CD8-positive, alpha-beta memory T cell (primary cell): Measurements from ENCODE around the gene ZSCAN25. TPM values are rescaled to one million over a fixed set of nuclear protein-coding genes. Genes with fewer than 3 reads are reported as not detected.

Experiments
- CTCF ChIA-PET: fragments of 350-600 bp; sonication (Branson Sonifier 250); formaldehyde crosslinking; loops from one replicate; lab custom pipeline; 2021; ENCODE audit warnings: antibody characterized with exemption; lab: Charles Lee
- POLR2A ChIA-PET: fragments of 350-600 bp; sonication (Branson Sonifier 250); formaldehyde crosslinking; loops from one replicate; lab custom pipeline; 2021; ENCODE audit warnings: antibody characterized with exemption; lab: Charles Lee
- DNase-seq, 5 donors: peaks; one replicate each; pipeline versions ENCODE4 v3.0.0 to v3.0.0-alpha.2; 2020 to 2022; ENCODE audit warnings: mixed read lengths in 1 of 5
- H3K27ac ChIP-seq: one replicate; pipeline ENCODE4 v1.7.0; 2013; ENCODE audit warnings: low read depth, mild to moderate bottlenecking, low read length, moderate library complexity
- H3K27me3 ChIP-seq: 2 replicates; pipeline ENCODE4 v1.7.0; 2013; ENCODE audit warnings: low read length, mild to moderate bottlenecking; ENCODE audit not compliant: insufficient read depth, poor library complexity, severe bottlenecking
- H3K36me3 ChIP-seq: 2 replicates; pipeline ENCODE4 v1.7.0; 2013; ENCODE audit warnings: mild to moderate bottlenecking, low read length, moderate library complexity; ENCODE audit not compliant: insufficient read depth
- H3K4me1 ChIP-seq: 2 replicates; pipeline ENCODE4 v1.7.0; 2013; ENCODE audit warnings: mild to moderate bottlenecking, low read length, moderate library complexity; ENCODE audit not compliant: insufficient read depth
- H3K4me3 ChIP-seq: 2 replicates; pipeline ENCODE4 v1.7.0; 2013; ENCODE audit warnings: mild to moderate bottlenecking, low read length
- H3K9me3 ChIP-seq: 2 replicates; pipeline ENCODE4 v1.7.0; 2013; ENCODE audit warnings: mild to moderate bottlenecking, low read length
- H3K27ac Mint-ChIP-seq, 8 donors: one replicate each; pipeline ENCODE4 v1.8.0; 2020 to 2021; ENCODE audit warnings: mixed read lengths in 8 of 8, mild to moderate bottlenecking in 6 of 8, inconsistent platforms in 3 of 8, moderate library complexity in 3 of 8
- H3K27me3 Mint-ChIP-seq, 2 donors: one replicate each; pipeline ENCODE4 v1.8.0; 2020 to 2021; ENCODE audit warnings: mixed read lengths in 2 of 2, mild to moderate bottlenecking in 1 of 2, moderate library complexity in 1 of 2
- H3K36me3 Mint-ChIP-seq, 3 donors: one replicate each; pipeline ENCODE4 v1.8.0; 2020 to 2021; ENCODE audit warnings: mixed read lengths in 3 of 3, inconsistent platforms in 1 of 3, mild to moderate bottlenecking in 1 of 3
- H3K4me1 Mint-ChIP-seq, 3 donors: one replicate each; pipeline ENCODE4 v1.8.0; 2020 to 2021; ENCODE audit warnings: mixed read lengths in 3 of 3, inconsistent platforms in 1 of 3, mild to moderate bottlenecking in 1 of 3
- H3K4me3 Mint-ChIP-seq, 7 donors: one replicate each; pipeline ENCODE4 v1.8.0; 2020 to 2021; ENCODE audit warnings: mixed read lengths in 7 of 7, mild to moderate bottlenecking in 6 of 7, moderate library complexity in 4 of 7, inconsistent platforms in 2 of 7
- H3K9me3 Mint-ChIP-seq, 5 donors: one replicate each; pipeline ENCODE4 v1.8.0; 2020 to 2022; ENCODE audit warnings: mixed read lengths in 5 of 5, mild to moderate bottlenecking in 3 of 5, moderate library complexity in 2 of 5, inconsistent platforms in 1 of 5
- polyA plus RNA-seq: library from polyadenylated mRNA; unstranded; fragments of 300-500 nt; fragmentation: Illumina TruSeq; gene quantifications from one replicate; pipeline ENCODE4 v1.2.3, GENCODE V29; 2021
- total RNA-seq, 2 experiments: library from RNA; stranded (reverse); gene quantifications; one replicate each; pipeline ENCODE4 v1.2.3, GENCODE V29; 2021

ZSCAN25 gene
- total and polyA plus RNA-seq, 3 experiments from 2014 or later: 13.0 to 27.8 (median 26.6) TPM

DNA sequence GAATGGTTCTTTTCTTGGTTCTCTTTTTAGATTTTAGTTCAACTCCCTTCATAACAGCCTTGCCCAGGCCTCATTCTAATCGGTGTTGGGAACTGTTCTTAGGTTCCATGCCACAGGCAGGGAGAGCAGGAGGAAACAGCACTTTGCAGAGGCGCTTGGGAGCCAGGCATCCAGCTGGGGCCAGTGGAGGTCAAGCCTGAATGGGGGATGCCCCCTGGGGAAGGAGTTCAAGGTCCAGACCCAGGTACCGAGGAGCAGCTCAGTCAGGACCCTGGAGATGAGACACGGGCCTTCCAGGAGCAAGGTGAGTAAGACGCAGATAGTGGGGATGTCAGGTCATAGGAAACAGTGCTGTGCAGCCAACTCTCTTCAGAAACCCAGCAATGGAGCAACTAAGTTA, 4.5 kb downstream of the ZSCAN25 start:
- Histone ChIP-seq H3K9me3 (no peaks in the 10 kb centered on the region), H3K4me1 (peaks cover 57% of the 10 kb centered on the region), H3K27me3 (no peaks in the 10 kb centered on the region), H3K4me3 (no peak overlapping the region), H3K27ac (no peak overlapping the region), H3K36me3 (peaks cover 53% of the 10 kb centered on the region)
- ChIA-PET CTCF (interaction anchor here (1.2 kb wide), 1 partner anchor 63 kb away, joined by 3 read pairs; the partner anchor contains the start of gene ZNF655), POLR2A (no interaction called here)
- H3K9me3 Mint-ChIP-seq: no peaks in the 10 kb centered on the region
- H3K4me1 Mint-ChIP-seq: peaks cover 64 to 78% (median 70%) of the 10 kb centered on the region in 3 donors
- peaks cover 0 to 5% of the 10 kb centered on the region in 2 donors for H3K27me3 Mint-ChIP-seq
- DNase-seq: no peak
- no peak overlapping the region for H3K4me3 Mint-ChIP-seq
- peak overlapping the region; percentile 7 to 94 (median 48) for H3K27ac Mint-ChIP-seq
- peaks cover 0 to 85% (median 20%) of the 10 kb centered on the region in 3 donors for H3K36me3 Mint-ChIP-seq

DNA sequence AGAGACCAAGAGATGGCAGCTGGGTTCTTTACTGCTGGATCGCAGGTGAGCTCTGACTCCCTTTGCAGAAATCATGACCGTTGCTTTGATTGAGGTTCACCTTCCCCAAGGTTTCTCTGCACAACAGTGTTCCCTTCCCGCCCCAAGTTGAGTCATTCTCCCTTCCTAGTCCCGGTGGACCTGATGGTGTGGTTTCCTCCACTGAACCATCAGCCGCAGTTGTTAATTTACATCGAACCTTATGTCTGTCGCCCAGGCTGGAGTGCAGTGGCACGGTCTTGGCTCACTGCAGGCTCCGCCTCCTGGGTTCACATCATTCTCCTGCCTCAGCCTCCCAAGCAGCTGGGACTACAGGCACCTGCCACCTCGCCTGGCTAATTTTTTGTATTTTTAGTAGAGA, 5.8 kb downstream of the ZSCAN25 start:
- Mint-ChIP-seq H3K36me3 (peaks cover 0 to 88% (median 22%) of the 10 kb centered on the region in 3 donors), H3K4me3 (peak overlapping the region in 2 of 7 donors; percentile 41 to 73), H3K4me1 (peaks cover 54 to 74% (median 62%) of the 10 kb centered on the region in 3 donors), H3K9me3 (no peaks in the 10 kb centered on the region), H3K27ac (peak overlapping the region in 7 of 8 donors; percentile 52 to 99 (median 94)), H3K27me3 (peaks cover 0 to 4% of the 10 kb centered on the region in 2 donors)
- no peaks in the 10 kb centered on the region for H3K9me3 ChIP-seq
- ChIA-PET POLR2A (no interaction called here), CTCF (interaction anchor here (1.0 kb wide), 1 partner anchor 63 kb away, joined by 3 read pairs; no protein-coding TSS in a partner anchor)
- no peaks in the 10 kb centered on the region for H3K27me3 ChIP-seq
- H3K4me3 ChIP-seq: no peak overlapping the region
- no peak for DNase-seq
- no peak overlapping the region for H3K27ac ChIP-seq
- peaks cover 50% of the 10 kb centered on the region for H3K4me1 ChIP-seq
- H3K36me3 ChIP-seq: peaks cover 63% of the 10 kb centered on the region

DNA sequence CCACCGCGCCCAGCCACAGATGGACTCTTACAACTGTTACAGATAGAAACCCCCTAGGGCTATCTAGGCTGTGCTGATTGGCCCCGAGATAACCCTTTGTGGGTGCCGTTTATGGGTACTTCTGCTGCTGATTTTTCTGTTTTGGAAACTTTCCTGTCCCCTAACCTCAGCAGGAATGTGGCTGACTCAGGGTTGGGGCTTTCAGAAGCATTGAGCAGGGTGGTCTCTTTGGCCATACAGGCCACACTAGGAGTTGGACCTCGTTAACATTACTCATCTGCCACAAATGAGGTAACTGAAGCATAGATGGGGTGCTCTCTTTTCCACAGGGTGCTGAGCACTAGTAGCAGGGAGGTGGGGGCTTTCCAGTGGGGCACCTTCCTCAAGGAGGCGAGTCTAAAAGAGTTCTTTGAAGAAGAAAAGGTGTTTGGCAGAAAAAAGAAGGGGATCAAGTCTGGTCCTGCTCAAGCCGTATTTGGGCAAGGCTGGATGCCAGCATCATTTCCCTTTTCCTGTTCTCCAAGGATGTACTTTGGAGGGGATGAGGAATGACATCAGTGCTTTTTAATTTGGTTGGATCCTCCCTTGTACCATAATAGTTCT, 6.4 kb downstream of the ZSCAN25 start:
- Mint-ChIP-seq H3K27me3 (peaks cover 0 to 4% of the 10 kb centered on the region in 2 donors), H3K4me1 (peaks cover 48 to 68% (median 56%) of the 10 kb centered on the region in 3 donors), H3K36me3 (peaks cover 0 to 91% (median 21%) of the 10 kb centered on the region in 3 donors), H3K27ac (peak overlapping the region; percentile 91 to 99 (median 98)), H3K4me3 (peak overlapping the region; percentile 84 to 92 (median 90)), H3K9me3 (no peaks in the 10 kb centered on the region)
- Histone ChIP-seq H3K9me3 (no peaks in the 10 kb centered on the region), H3K27ac (no peak overlapping the region), H3K36me3 (peaks cover 60% of the 10 kb centered on the region), H3K27me3 (no peaks in the 10 kb centered on the region), H3K4me3 (peak overlapping the region; percentile 46), H3K4me1 (peaks cover 44% of the 10 kb centered on the region)
- POLR2A ChIA-PET: interaction anchor here (0.7 to 1.2 kb wide), 2 partner anchors 93 to 214 kb away, joined by 3 read pairs; partner anchors contain the start of genes BUD31 and PDAP1
- no peak for DNase-seq
- CTCF ChIA-PET: interaction anchor here (1.4 kb wide), 1 partner anchor 43 kb away, joined by 3 read pairs; no protein-coding TSS in a partner anchor

DNA sequence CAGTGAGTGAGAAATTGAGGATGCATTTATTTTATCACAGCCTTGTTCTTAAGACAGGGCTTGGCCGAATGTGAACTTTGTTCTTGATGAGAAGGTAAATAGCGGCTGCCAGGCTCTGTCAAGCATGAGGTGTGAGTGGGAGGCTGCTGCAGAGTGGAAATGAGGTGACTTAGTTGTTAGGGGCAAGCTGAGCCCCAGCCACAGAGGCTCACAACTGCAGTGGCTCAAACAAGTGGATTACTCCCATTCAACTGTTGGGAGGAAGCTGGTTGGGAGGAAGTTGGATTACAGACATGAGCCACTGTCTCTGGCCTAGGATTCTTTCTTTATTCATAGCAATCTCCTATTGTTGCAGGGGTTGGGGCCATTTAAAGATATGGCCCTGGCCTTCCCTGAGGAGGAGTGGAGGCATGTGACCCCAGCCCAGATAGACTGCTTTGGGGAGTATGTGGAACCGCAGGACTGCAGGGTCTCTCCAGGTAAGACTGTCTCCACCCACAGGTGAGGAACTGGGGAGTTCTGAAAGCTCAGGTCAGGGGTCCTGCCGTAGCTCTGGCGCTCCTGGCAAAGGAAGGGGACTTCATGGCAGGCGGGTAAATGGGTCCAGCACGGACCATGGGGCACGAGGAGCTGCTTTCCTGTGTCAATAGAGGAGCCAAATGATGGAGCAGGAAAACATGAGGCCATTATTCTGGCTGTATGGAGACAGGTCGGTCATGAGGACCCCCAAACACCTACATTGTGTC, 7.1 kb downstream of the ZSCAN25 start:
- Histone ChIP-seq H3K27me3 (no peaks in the 10 kb centered on the region), H3K9me3 (no peaks in the 10 kb centered on the region), H3K4me1 (peaks cover 38% of the 10 kb centered on the region), H3K36me3 (peaks cover 59% of the 10 kb centered on the region), H3K4me3 (peak overlapping the region; percentile 46), H3K27ac (peak overlapping the region; percentile 32)
- Mint-ChIP-seq H3K27me3 (peaks cover 0 to 4% of the 10 kb centered on the region in 2 donors), H3K4me3 (peak overlapping the region; percentile 84 to 92 (median 90)), H3K9me3 (no peaks in the 10 kb centered on the region), H3K36me3 (peaks cover 0 to 91% (median 28%) of the 10 kb centered on the region in 3 donors), H3K4me1 (peaks cover 44 to 61% (median 50%) of the 10 kb centered on the region in 3 donors), H3K27ac (peak overlapping the region; percentile 91 to 99 (median 98))
- POLR2A ChIA-PET: interaction anchor here (0.6 to 1.4 kb wide), 9 partner anchors 43 to 524 kb away, joined by 3 to 13 read pairs (median 4); partner anchors contain the start of genes ARPC1A, BUD31, PDAP1 and ZKSCAN5
- CTCF ChIA-PET: interaction anchor here (0.8 to 1.4 kb wide), 5 partner anchors 9 to 66 kb away, joined by 3 to 4 read pairs (median 3); partner anchors contain the start of gene ZNF655
- DNase-seq: peak in 2 of 5 donors; percentile 32 to 58

DNA sequence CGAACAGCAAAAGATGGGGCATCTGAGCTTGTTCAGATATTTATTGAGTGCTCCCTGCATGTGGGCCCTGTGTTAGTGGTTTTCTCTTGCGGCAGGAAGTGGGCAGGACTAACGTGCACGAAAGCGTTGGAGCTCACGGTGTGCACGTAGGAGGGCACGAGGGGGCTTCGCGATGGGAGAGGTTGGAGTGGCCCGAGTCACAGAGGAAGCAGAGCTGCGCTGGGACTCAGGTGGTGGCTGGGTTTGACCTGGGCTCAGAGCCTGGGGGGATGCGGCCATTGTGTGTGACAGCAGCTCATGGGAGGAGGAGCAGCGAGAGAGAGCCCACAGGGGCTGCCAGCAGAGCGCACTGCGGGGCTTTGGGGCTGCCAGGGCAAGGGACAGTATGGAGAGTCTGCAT, 7.7 kb downstream of the ZSCAN25 start:
- H3K4me3 ChIP-seq: peak overlapping the region; percentile 46
- Mint-ChIP-seq H3K36me3 (peaks cover 0 to 91% (median 22%) of the 10 kb centered on the region in 3 donors), H3K4me3 (peak overlapping the region; percentile 84 to 92 (median 90)), H3K4me1 (peaks cover 39 to 55% (median 43%) of the 10 kb centered on the region in 3 donors), H3K27ac (peak overlapping the region; percentile 91 to 99 (median 98)), H3K27me3 (peaks cover 0 to 4% of the 10 kb centered on the region in 2 donors), H3K9me3 (no peaks in the 10 kb centered on the region)
- H3K4me1 ChIP-seq: peaks cover 37% of the 10 kb centered on the region
- H3K36me3 ChIP-seq: peaks cover 53% of the 10 kb centered on the region
- H3K27me3 ChIP-seq: no peaks in the 10 kb centered on the region
- ChIA-PET CTCF (interaction anchor here (0.8 to 1.4 kb wide), 5 partner anchors 9 to 66 kb away, joined by 3 to 4 read pairs (median 3); partner anchors contain the start of gene ZNF655), POLR2A (interaction anchor here (0.9 to 1.4 kb wide), 7 partner anchors 44 to 299 kb away, joined by 3 to 13 read pairs (median 4); partner anchors contain the start of genes ARPC1A, BUD31, PDAP1 and ZKSCAN5)
- peak overlapping the region; percentile 32 for H3K27ac ChIP-seq
- no peaks in the 10 kb centered on the region for H3K9me3 ChIP-seq
- DNase-seq: peak; percentile 67 to 92 (median 87)

DNA sequence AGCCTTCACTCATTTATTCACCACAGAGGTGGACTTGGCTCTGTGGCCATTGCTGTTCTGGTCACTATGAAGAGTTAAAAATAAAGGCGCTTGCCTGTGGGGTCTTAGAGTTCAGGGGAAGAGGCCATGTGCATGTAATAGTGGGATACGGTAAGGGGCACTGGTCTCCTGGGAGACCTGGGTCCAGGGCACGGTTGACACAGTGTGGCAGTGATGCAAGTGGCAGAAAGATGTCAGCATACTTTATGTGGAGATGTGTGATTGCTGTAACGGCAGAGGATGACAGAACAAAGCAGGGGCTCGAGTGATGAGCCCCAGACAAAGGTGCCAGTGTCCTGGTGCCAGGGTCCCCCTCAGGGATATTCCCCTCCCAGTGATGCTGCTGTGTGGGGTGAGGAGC, 8.6 kb downstream of the ZSCAN25 start:
- POLR2A ChIA-PET: no interaction called here
- peaks cover 48% of the 10 kb centered on the region for H3K36me3 ChIP-seq
- peak overlapping the region in 6 of 7 donors; percentile 76 to 92 (median 90) for H3K4me3 Mint-ChIP-seq

DNA sequence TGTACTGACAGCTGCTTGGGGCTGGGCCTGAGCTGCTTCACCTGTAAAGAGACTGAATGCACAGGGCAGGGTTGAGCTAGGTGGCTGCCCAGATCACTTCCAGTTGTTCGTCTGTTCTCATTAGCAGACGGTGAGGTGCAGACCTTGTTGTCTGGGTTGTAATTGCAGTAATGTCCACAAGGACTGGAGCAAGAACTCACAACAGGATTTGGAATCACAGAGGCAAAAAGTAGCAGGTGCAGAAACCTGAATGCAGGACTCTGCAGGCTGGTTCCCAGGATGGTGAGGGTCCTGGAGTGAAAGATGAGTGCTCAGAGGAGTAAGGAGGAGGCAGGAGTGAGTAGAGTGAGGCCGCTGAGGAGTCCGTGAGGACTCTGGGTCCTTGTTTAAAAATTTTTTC, 9.2 kb downstream of the ZSCAN25 start:
- peak overlapping the region in 1 of 7 donors; percentile 76 for H3K4me3 Mint-ChIP-seq
- no peak overlapping the region for H3K27ac ChIP-seq
- no peaks in the 10 kb centered on the region for H3K9me3 Mint-ChIP-seq
- H3K27ac Mint-ChIP-seq: peak overlapping the region; percentile 6 to 99 (median 90)
- POLR2A ChIA-PET: no interaction called here
- H3K27me3 Mint-ChIP-seq: peaks cover 0 to 4% of the 10 kb centered on the region in 2 donors
- peaks cover 37% of the 10 kb centered on the region for H3K4me1 ChIP-seq
- H3K36me3 ChIP-seq: peaks cover 52% of the 10 kb centered on the region
- peaks cover 41 to 55% (median 48%) of the 10 kb centered on the region in 3 donors for H3K4me1 Mint-ChIP-seq
- H3K36me3 Mint-ChIP-seq: peaks cover 0 to 91% (median 26%) of the 10 kb centered on the region in 3 donors
- no peaks in the 10 kb centered on the region for H3K27me3 ChIP-seq
- no peaks in the 10 kb centered on the region for H3K9me3 ChIP-seq
- no peak for DNase-seq
- no peak overlapping the region for H3K4me3 ChIP-seq
- CTCF ChIA-PET: no interaction called here

More for the DNA sequence above, 8.6 kb downstream of the ZSCAN25 start:
- no peak overlapping the region for H3K27ac ChIP-seq
- Mint-ChIP-seq H3K27ac (peak overlapping the region; percentile 80 to 99 (median 98)), H3K27me3 (peaks cover 0 to 4% of the 10 kb centered on the region in 2 donors), H3K4me1 (peaks cover 39 to 52% (median 42%) of the 10 kb centered on the region in 3 donors), H3K9me3 (no peaks in the 10 kb centered on the region), H3K36me3 (peaks cover 0 to 91% (median 22%) of the 10 kb centered on the region in 3 donors)
- H3K27me3 ChIP-seq: no peaks in the 10 kb centered on the region
- H3K4me3 ChIP-seq: no peak overlapping the region
- no peak for DNase-seq
- peaks cover 37% of the 10 kb centered on the region for H3K4me1 ChIP-seq
- no peaks in the 10 kb centered on the region for H3K9me3 ChIP-seq
- CTCF ChIA-PET: no interaction called here
